GM23338 (cell line): ENCODE data around the gene CELA3A. TPM values are rescaled to one million over a fixed set of nuclear protein-coding genes. Genes with fewer than 3 reads are reported as not detected.

Source experiments
- ATAC-seq: fragments of 200-7000 bp; cut with Tn5 transposase; 3 replicates; pipeline ENCODE4 v1.9.1; 2020
- DNase-seq: peaks from one replicate; pipeline ENCODE4 v3.0.0-alpha.2; 2015; ENCODE audit warnings: low spot score
- H2AFZ ChIP-seq: fragments of 200-600 bp; sonication (generic); 2 replicates; pipeline ENCODE4 v1.8.0; 2016; ENCODE audit warnings: antibody characterized with exemption, mild to moderate bottlenecking, moderate library complexity
- H3F3A ChIP-seq: fragments of 200-600 bp; sonication (generic); replicated peaks from 2 replicates; pipeline ENCODE4 v1.8.0; 2017; ENCODE audit warnings: antibody characterized with exemption, mixed run types, low read depth
- H3K27ac ChIP-seq: fragments of 200-600 bp; sonication (generic); 2 replicates; pipeline ENCODE4 v1.6.1; 2016; ENCODE audit warnings: low read depth
- H3K27me3 ChIP-seq: fragments of 200-600 bp; sonication (generic); 2 replicates; pipeline ENCODE4 v1.8.0; 2016; ENCODE audit warnings: mild to moderate bottlenecking, mixed run types, moderate library complexity; ENCODE audit not compliant: insufficient read depth
- H3K36me3 ChIP-seq: fragments of 200-600 bp; sonication (generic); 2 replicates; pipeline ENCODE4 v1.8.0; 2016; ENCODE audit warnings: mild to moderate bottlenecking; ENCODE audit not compliant: insufficient read depth
- H3K4me1 ChIP-seq: fragments of 200-600 bp; sonication (generic); 2 replicates; pipeline ENCODE4 v1.8.0; 2016; ENCODE audit warnings: mild to moderate bottlenecking, moderate library complexity; ENCODE audit not compliant: insufficient read depth
- H3K4me2 ChIP-seq: fragments of 200-600 bp; sonication (generic); 2 replicates; pipeline ENCODE4 v1.7.1; 2017; ENCODE audit warnings: mixed run types
- H3K4me3 ChIP-seq: fragments of 200-600 bp; sonication (generic); 2 replicates; pipeline ENCODE4 v1.6.1; 2016; ENCODE audit warnings: mixed run types
- H3K79me2 ChIP-seq: fragments of 200-600 bp; sonication (generic); replicated peaks from 2 replicates; pipeline ENCODE4 v1.8.0; 2017; ENCODE audit warnings: mild to moderate bottlenecking; ENCODE audit not compliant: insufficient read depth
- H3K9me2 ChIP-seq: fragments of 200-600 bp; sonication (generic); 2 replicates; pipeline ENCODE4 v1.8.0; 2017; ENCODE audit not compliant: insufficient read depth
- H4K20me1 ChIP-seq: fragments of 200-600 bp; sonication (generic); replicated peaks from 2 replicates; pipeline ENCODE4 v1.8.0; 2017; ENCODE audit warnings: mild to moderate bottlenecking; ENCODE audit not compliant: insufficient read depth
- H3K27ac Mint-ChIP-seq: 2 replicates; pipeline ENCODE4 v1.8.0; 2020; ENCODE audit warnings: inconsistent platforms, mild to moderate bottlenecking, moderate library complexity, mixed read lengths
- H3K27me3 Mint-ChIP-seq: 3 replicates; pipeline ENCODE4 v1.8.0; 2022; ENCODE audit warnings: low read depth, mild to moderate bottlenecking, moderate library complexity, mixed read lengths, inconsistent platforms; ENCODE audit not compliant: insufficient read depth, poor library complexity
- H3K36me3 Mint-ChIP-seq: 3 replicates; pipeline ENCODE4 v1.8.0; 2021; ENCODE audit warnings: low read depth, mild to moderate bottlenecking, inconsistent platforms, moderate library complexity, mixed read lengths
- H3K4me1 Mint-ChIP-seq: 3 replicates; pipeline ENCODE4 v1.8.0; 2020; ENCODE audit warnings: mild to moderate bottlenecking, inconsistent platforms, mixed read lengths
- H3K4me3 Mint-ChIP-seq: 3 replicates; pipeline ENCODE4 v1.8.0; 2021; ENCODE audit warnings: moderate library complexity, mild to moderate bottlenecking, inconsistent platforms, mixed read lengths
- H3K9me3 Mint-ChIP-seq: 3 replicates; pipeline ENCODE4 v1.8.0; 2020; ENCODE audit warnings: moderate library complexity, mild to moderate bottlenecking, inconsistent platforms, mixed read lengths
- CTCF ChIP-seq, 2 experiments: fragments of 200-600 bp in 1 of 2; sonication (generic) in 1 of 2; conservative IDR thresholded peaks; 2 replicates each; pipeline versions ENCODE4 v1.5.1 to v1.6.1; 2016 to 2017; ENCODE audit warnings: antibody characterized with exemption in 2 of 2, low read depth in 2 of 2, mild to moderate bottlenecking in 2 of 2, moderate library complexity in 1 of 2
- EZH2 ChIP-seq: fragments of 200-600 bp; sonication (generic); IDR thresholded peaks from one replicate; pipeline ENCODE4 v1.8.0; 2017; ENCODE audit warnings: antibody characterized with exemption, mild to moderate bottlenecking, low read depth; ENCODE audit not compliant: unreplicated experiment
- POLR2AphosphoS5 ChIP-seq: IDR thresholded peaks from 2 replicates; pipeline ENCODE4 v1.6.1; 2016; ENCODE audit warnings: antibody characterized with exemption, low read depth
- REST ChIP-seq: IDR thresholded peaks from one replicate; pipeline ENCODE4 v1.6.1; 2018; ENCODE audit warnings: antibody characterized with exemption; ENCODE audit not compliant: unreplicated experiment
- STAT1 ChIP-seq: IDR thresholded peaks from one replicate; pipeline ENCODE4 v1.6.1; 2016; ENCODE audit warnings: antibody characterized with exemption; ENCODE audit not compliant: unreplicated experiment
- ZNF462 ChIP-seq: fragments of 250-450 bp; sonication (Bioruptor Pico); IDR thresholded peaks from 2 replicates; pipeline ENCODE4 v1.5.0; 2020; ENCODE audit warnings: mild to moderate bottlenecking, moderate library complexity
- polyA plus RNA-seq: library from polyadenylated mRNA; unstranded; fragments of >200 nt; fragmentation: Nextera tagmentation; extraction: Ambion mirVana; gene quantifications from 2 replicates; pipeline ENCODE4 v1.2.1, GENCODE V29; 2016
- total RNA-seq: library from RNA; depleted of rRNA; stranded (reverse); fragments of >200 nt; shearing (Covaris generic); gene quantifications from 2 replicates; pipeline ENCODE4 v1.2.3, GENCODE V29; 2014

CELA3A gene
- total and polyA plus RNA-seq, 2 experiments from 2014 or later = not detected

- TF ChIP-seq ZNF462 (CRISPR knock-in tag) = no peak
- TF ChIP-seq EZH2 = no peak
Observed at GRCh38 chr1:21955058-21955457, 46.4 kb upstream of the CELA3A start (continued).

GRCh38 chr1:21955501-21956281, 45.8 kb upstream of the CELA3A start:
- no peaks in the 10 kb centered on the region for H3K9me3 Mint-ChIP-seq
- peaks cover 10% of the 10 kb centered on the region for H3K27me3 Mint-ChIP-seq
- H3K4me1 Mint-ChIP-seq = peaks cover 22% of the 10 kb centered on the region
- H3K36me3 ChIP-seq = no peaks in the 10 kb centered on the region
- no peaks in the 10 kb centered on the region for H3F3A ChIP-seq
- ATAC-seq = peak; percentile 28
- 0 out of 2 replicates have a peak overlapping the region, but pooled peaks have one; percentile 26 for H3K4me2 ChIP-seq
- no peaks in the 10 kb centered on the region for H4K20me1 ChIP-seq
- peak; percentile 37 for DNase-seq
- H3K4me3 ChIP-seq = no peak overlapping the region
- H3K27me3 ChIP-seq = no peaks in the 10 kb centered on the region
- no peaks in the 10 kb centered on the region for H3K36me3 Mint-ChIP-seq
- H3K4me3 Mint-ChIP-seq = no peak overlapping the region
- peaks cover 8% of the 10 kb centered on the region; the same call in 1 of the 2 replicates for H3K4me1 ChIP-seq
- no peak overlapping the region for H3K27ac ChIP-seq
- peak overlapping the region; percentile 87; the same call in 1 of the 2 replicates for H2AFZ ChIP-seq
- H3K79me2 ChIP-seq = no peaks in the 10 kb centered on the region
- no peaks in the 10 kb centered on the region for H3K9me2 ChIP-seq
- no peak overlapping the region for H3K27ac Mint-ChIP-seq
- TF ChIP-seq CTCF (conservative IDR thresholded peaks at IDR 0.05; ENCODE audit: low read depth in 2 of 2) (no peak), REST (peak; percentile 37), STAT1 (no peak), POLR2AphosphoS5 (no peak)
